Right lobe of liver (tissue), 4 donors: ENCODE data around the gene PCNT.

ENCODE experiments used
- POLR2A ChIP-seq: fragments of 450-650 bp; IDR thresholded peaks from one replicate; pipeline ENCODE4 v1.6.1; 2017; ENCODE audit warnings: antibody characterized with exemption, mild to moderate bottlenecking
- TF ChIP-seq, protein P1 (sequence below), 4 donors: fragments of 200-600 bp in 3 of 4; fragments of 450-650 bp in 1 of 4; IDR thresholded peaks; one replicate each; pipeline versions ENCODE4 v1.5.1 to v1.8.0; 2016 to 2022; ENCODE audit warnings: antibody characterized with exemption in 4 of 4, mild to moderate bottlenecking in 2 of 4
- donor health status: DM: no; HTN: no; CAD: no.
- donor health status: DM: no; HTN: no; CAD: no.
- donor health status: DM: no; HTN: yes; CAD: no.

- TF ChIP-seq, protein P1, sequence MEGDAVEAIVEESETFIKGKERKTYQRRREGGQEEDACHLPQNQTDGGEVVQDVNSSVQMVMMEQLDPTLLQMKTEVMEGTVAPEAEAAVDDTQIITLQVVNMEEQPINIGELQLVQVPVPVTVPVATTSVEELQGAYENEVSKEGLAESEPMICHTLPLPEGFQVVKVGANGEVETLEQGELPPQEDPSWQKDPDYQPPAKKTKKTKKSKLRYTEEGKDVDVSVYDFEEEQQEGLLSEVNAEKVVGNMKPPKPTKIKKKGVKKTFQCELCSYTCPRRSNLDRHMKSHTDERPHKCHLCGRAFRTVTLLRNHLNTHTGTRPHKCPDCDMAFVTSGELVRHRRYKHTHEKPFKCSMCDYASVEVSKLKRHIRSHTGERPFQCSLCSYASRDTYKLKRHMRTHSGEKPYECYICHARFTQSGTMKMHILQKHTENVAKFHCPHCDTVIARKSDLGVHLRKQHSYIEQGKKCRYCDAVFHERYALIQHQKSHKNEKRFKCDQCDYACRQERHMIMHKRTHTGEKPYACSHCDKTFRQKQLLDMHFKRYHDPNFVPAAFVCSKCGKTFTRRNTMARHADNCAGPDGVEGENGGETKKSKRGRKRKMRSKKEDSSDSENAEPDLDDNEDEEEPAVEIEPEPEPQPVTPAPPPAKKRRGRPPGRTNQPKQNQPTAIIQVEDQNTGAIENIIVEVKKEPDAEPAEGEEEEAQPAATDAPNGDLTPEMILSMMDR (IDR thresholded peaks at IDR 0.05), result no peak
- TF ChIP-seq POLR2A, result no peak
Observed at GRCh38 chr21:46420241-46421190, 96.6 kb downstream of the PCNT start.
